Measurements from ENCODE around the gene KRTAP5-2. TPM values are rescaled to one million over a fixed set of nuclear protein-coding genes. Genes with fewer than 3 reads are reported as not detected.
"Not testable (repeated sequence)": the region's sequence is repeated elsewhere in the genome, so short reads cannot be mapped to it uniquely, and the experiment has no call there.

Gene KRTAP5-2
- not detected in 2 replicates for total RNA-seq (2014; rRNA removed; shearing (Covaris generic))

- DNase-seq (ENCODE audit: low spot score): no peak
Measured at GRCh38 chr11:1597994-1598380, at the start of gene KRTAP5-2. Gene KRTAP5-2 (minus strand): TSS chr11:1598294. CDS start chr11:1598250, 44 bp downstream.

DNA sequence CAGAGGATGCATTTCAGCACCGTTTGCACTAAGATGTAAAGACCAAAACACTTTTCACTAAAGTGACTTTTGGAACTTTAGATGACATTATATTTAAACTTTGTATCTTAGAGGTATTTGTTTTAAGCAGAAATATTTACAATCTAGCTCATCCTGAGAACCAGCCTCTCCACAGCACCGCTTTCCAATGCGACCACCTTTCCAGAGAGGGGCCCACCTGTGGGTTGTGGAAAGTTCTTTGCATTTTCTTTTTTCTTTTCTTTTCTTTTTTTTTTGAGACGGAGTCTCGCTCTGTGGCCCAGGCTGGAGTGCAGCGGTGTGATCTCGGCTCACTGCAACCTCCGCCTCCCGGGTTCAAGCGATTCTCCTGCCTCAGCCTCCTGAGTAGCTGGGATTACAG is 48.4 kb upstream of the KRTAP5-2 start:
- not testable (repeated sequence) for DNase-seq (ENCODE audit: low spot score)

GRCh38 chr11:1645357-1645821 is 47.3 kb upstream of the KRTAP5-2 start:
- no peak for DNase-seq (ENCODE audit: low spot score)

- no peak for DNase-seq (ENCODE audit: low spot score)
Measured at GRCh38 chr11:1644601-1645356, 46.7 kb upstream of the KRTAP5-2 start.

DNA sequence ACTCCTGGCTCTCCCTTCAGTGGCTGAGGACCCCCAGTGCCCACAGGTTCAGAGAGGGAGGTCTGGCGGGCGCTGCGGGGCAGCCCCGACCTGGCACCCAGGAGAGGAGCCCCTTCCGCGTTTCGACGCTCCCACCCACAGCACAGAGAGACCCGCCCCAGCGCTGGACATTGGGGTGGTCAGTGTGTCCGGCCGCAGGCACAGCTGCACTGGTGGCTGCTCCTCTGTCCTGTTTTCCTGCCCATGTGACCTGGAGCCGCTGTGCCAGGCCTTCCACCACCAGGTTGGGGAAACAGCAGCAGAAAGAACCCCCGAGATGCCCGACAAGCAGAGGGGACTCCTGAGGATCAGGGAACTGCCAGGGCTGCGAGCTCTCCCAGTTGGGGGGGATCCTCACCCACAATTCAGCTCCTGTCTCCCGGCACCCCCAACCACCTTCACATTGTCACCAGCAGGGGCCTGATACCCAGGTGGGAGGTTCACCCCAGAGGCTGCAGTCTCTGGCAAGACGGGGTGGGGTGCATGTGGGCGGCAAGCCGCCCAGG is 45.1 kb upstream of the KRTAP5-2 start:
- no peak for DNase-seq (ENCODE audit: low spot score)

- DNase-seq (ENCODE audit: low spot score): no peak
Measured at GRCh38 chr11:1642288-1643145, 44.4 kb upstream of the KRTAP5-2 start.

GRCh38 chr11:1641096-1641495 is 43.0 kb upstream of the KRTAP5-2 start:
- DNase-seq (ENCODE audit: low spot score): no peak

- DNase-seq (ENCODE audit: low spot score): peak; percentile 41
Measured at GRCh38 chr11:1640076-1640946, 42.2 kb upstream of the KRTAP5-2 start.

- DNase-seq (ENCODE audit: low spot score): no peak
Measured at GRCh38 chr11:1639666-1640065, 41.6 kb upstream of the KRTAP5-2 start.

- no peak for DNase-seq (ENCODE audit: low spot score)
Measured at GRCh38 chr11:1639102-1639620, 41.1 kb upstream of the KRTAP5-2 start.

DNA sequence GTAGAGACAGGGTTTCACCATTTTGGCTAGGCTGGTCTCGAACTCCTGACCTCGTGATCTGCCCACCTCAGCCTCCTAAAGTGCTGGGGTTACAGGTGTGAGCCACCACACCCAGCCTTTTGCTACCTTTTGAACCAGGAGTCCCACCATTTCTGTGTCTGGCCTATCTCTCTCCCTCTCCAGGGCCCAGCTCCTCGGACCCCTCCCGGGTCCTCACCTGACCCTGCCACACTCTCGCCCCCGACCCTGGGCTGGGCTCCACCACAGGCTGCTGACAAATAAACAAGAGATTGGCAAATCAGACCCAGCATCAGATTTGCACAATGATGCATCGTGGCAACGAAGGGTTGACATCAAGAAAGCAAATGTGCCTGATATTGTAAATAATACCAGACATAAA is 40.2 kb upstream of the KRTAP5-2 start:
- no peak for DNase-seq (ENCODE audit: low spot score)

- no peak for DNase-seq (ENCODE audit: low spot score)
Measured at GRCh38 chr11:1637628-1638027, 39.5 kb upstream of the KRTAP5-2 start.

GRCh38 chr11:1636291-1636950 is 38.3 kb upstream of the KRTAP5-2 start:
- no peak for DNase-seq (ENCODE audit: low spot score)

GRCh38 chr11:1633864-1634263 is 35.8 kb upstream of the KRTAP5-2 start:
- DNase-seq (ENCODE audit: low spot score): no peak

GRCh38 chr11:1632053-1632714 is 34.1 kb upstream of the KRTAP5-2 start:
- no peak for DNase-seq (ENCODE audit: low spot score)

GRCh38 chr11:1631066-1631568 is 33.0 kb upstream of the KRTAP5-2 start:
- DNase-seq (ENCODE audit: low spot score): no peak

GRCh38 chr11:1630271-1630670 is 32.2 kb upstream of the KRTAP5-2 start:
- no peak for DNase-seq (ENCODE audit: low spot score)

- no peak for DNase-seq (ENCODE audit: low spot score)
Measured at GRCh38 chr11:1629326-1630185, 31.5 kb upstream of the KRTAP5-2 start, which contains the start of gene KRTAP5-5. Gene KRTAP5-5 (plus strand): TSS chr11:1629775. CDS start chr11:1629841, 66 bp downstream.
